Activated CD8-positive, alpha-beta T cell treated with anti-CD3 and anti-CD28 coated beads, Interleukin-2, amount 10 ng/mL, durations not matched to agents 7 days and 5 days (primary cell): ENCODE measurements around the gene GAS7. TPM values are rescaled to one million over a fixed set of nuclear protein-coding genes. Genes with fewer than 3 reads are reported as not detected.

Source experiments
- ATAC-seq: fragments of 150-1000 bp; cut with Tn5 transposase; one replicate; pipeline ENCODE4 v1.10.0; 2021; ENCODE audit warnings: moderate library complexity
- CTCF ChIA-PET: fragments of 350-600 bp; sonication (Branson Sonifier 250); formaldehyde crosslinking; loops from one replicate; lab custom pipeline; 2021; ENCODE audit warnings: antibody characterized with exemption; lab: Charles Lee
- POLR2A ChIA-PET: fragments of 350-600 bp; sonication (Branson Sonifier 250); formaldehyde crosslinking; loops from one replicate; lab custom pipeline; 2021; ENCODE audit warnings: antibody characterized with exemption; lab: Charles Lee
- DNase-seq: peaks from one replicate; pipeline ENCODE4 v3.0.0-alpha.2; 2020
- H3K27ac Mint-ChIP-seq: one replicate; pipeline ENCODE4 v1.8.0; 2021; ENCODE audit warnings: mild to moderate bottlenecking, mixed read lengths
- H3K27me3 Mint-ChIP-seq: one replicate; pipeline ENCODE4 v1.8.0; 2021; ENCODE audit warnings: low read depth, mixed read lengths
- H3K36me3 Mint-ChIP-seq: one replicate; pipeline ENCODE4 v1.8.0; 2021; ENCODE audit warnings: low read depth, mixed read lengths
- H3K4me1 Mint-ChIP-seq: one replicate; pipeline ENCODE4 v1.8.0; 2021; ENCODE audit warnings: low read depth, mixed read lengths
- H3K4me3 Mint-ChIP-seq: one replicate; pipeline ENCODE4 v1.8.0; 2021; ENCODE audit warnings: mild to moderate bottlenecking, mixed read lengths
- H3K9me3 Mint-ChIP-seq: one replicate; pipeline ENCODE4 v1.8.0; 2022; ENCODE audit warnings: mixed read lengths; ENCODE audit not compliant: insufficient read depth
- total RNA-seq, 2 experiments: library from RNA; stranded (reverse); gene quantifications; one replicate each; pipeline ENCODE4 v1.2.3, GENCODE V29; 2021

The GAS7 gene
- total RNA-seq, 2 experiments from 2014 or later: 0.61 to 1.6 TPM

DNA sequence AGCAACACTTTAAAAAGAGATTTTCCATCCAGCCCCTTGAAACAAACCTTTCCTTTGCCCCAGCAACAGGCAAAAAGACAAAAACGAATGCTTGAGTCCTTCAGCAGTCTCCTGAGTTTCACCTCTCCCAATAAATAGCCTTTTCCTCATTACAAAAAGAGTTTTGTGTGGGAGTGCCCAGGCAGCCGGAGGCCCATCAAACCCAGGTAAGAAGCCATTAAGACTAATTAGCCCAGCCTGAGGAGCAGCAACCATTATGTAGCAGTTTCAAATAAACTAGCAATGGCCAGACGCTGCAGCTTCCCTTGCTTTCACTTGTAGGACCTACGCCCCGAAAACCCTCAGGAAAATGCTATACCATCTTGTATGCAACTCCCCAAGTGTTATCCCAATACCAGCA lies 15.6 kb downstream of the GAS7 start:
- no peak overlapping the region for H3K27ac Mint-ChIP-seq
- no peaks in the 10 kb centered on the region for H3K9me3 Mint-ChIP-seq
- H3K4me1 Mint-ChIP-seq: no peaks in the 10 kb centered on the region
- ATAC-seq (no peak), DNase-seq (no peak)
- peaks cover 3% of the 10 kb centered on the region for H3K27me3 Mint-ChIP-seq
- H3K4me3 Mint-ChIP-seq: no peak overlapping the region
- no peaks in the 10 kb centered on the region for H3K36me3 Mint-ChIP-seq
- CTCF ChIA-PET: no interaction called here
- POLR2A ChIA-PET: no interaction called here

DNA sequence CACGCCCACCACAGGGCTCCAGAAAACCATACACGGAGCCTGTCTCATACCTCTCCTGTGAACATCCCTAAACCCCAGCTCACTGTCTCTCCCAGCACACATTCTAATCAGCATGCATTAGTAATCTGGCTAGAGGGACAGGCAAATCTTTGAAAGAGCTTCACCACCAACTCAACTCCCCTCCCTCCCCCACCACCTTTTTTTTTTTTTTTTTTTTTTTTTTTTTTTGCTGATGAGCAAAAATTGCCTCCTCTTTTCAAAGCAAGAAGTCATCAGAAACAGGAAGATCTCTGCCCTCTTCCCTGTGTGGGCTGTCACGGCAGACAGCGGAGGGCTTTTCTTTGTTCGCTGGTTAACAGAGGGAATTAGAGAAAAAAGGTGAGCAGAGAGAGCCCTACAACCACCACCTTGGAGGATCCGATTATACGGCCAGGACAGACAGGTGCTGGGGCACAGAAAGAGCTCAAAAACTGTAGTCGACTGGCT lies 19.9 kb downstream of the GAS7 start:
- Mint-ChIP-seq H3K4me1 (no peaks in the 10 kb centered on the region), H3K9me3 (no peaks in the 10 kb centered on the region), H3K27ac (no peak overlapping the region), H3K36me3 (no peaks in the 10 kb centered on the region), H3K27me3 (peaks cover 3% of the 10 kb centered on the region), H3K4me3 (no peak overlapping the region)
- ATAC-seq (no peak), DNase-seq (no peak)
- ChIA-PET POLR2A (no interaction called here), CTCF (no interaction called here)

DNA sequence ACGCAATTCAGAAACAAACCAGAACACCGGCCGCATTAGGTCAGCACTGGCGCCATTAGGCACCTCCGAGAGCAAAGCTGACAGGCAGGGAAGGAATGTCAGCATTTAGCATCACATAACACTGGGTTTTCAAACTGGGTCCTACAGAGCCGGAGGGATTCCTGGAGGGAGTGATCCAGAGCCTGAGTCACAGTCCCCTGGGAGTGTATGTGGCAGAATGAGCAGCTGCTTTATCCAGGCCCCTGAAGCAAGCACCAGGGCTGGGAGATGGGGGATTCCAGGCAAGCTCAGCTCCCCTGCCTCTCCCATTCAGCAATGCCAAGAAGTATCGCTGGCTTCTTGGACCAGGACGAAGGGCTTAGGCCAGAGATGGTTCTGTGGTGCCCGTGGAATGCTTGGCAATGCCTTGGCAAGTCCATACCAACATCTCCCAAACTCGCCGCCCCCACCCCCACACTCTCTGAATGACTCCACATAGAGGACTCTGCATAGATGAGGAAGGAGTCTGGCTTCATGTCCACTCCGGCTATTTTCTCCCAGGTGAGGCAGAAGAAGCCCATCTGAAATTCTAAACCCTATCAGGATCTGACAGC lies 20.4 kb downstream of the GAS7 start:
- H3K27me3 Mint-ChIP-seq: peaks cover 3% of the 10 kb centered on the region
- no peaks in the 10 kb centered on the region for H3K4me1 Mint-ChIP-seq
- CTCF ChIA-PET: no interaction called here
- no peak overlapping the region for H3K4me3 Mint-ChIP-seq
- H3K27ac Mint-ChIP-seq: no peak overlapping the region
- H3K9me3 Mint-ChIP-seq: no peaks in the 10 kb centered on the region
- POLR2A ChIA-PET: no interaction called here
- no peaks in the 10 kb centered on the region for H3K36me3 Mint-ChIP-seq
- ATAC-seq (no peak), DNase-seq (no peak)

DNA sequence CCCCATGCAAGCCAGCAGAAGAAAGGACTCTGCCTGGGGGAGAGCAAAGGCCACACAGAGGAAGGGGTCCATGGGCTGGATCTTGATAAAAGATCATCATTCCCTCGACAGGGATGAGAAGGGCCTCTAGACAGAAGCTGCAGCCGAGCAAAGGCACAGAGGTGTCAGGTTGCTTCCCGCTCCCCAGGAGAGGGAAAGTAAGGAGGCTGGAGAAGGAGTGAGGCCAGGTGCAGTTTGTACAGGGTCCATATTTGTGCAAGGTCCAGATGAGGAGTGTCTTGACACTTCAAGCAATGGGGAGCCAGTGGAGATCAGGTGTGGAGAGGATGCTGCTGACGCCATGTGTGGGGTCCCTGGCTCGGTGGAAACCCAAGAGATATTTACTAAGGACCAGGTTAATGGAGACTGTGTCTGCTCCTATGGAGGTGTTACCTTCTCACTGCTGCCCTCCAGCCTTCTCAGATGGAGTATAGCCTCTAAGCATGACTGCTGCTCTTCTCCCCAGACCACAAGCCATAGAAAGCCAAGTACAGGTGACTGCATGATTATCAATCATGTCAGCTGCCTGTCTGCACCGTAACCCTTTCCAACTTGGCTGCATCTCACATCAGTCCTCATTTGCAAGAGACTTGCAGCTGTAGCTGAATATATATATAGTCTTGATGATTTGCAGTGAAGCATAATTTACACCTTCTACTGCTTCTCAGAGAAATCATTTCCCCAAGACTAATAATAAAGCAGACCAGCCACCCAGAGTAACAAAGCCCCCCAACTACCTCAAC lies 21.1 kb downstream of the GAS7 start:
- ChIA-PET CTCF (no interaction called here), POLR2A (no interaction called here)
- H3K36me3 Mint-ChIP-seq: no peaks in the 10 kb centered on the region
- no peak overlapping the region for H3K27ac Mint-ChIP-seq
- DNase-seq (no peak), ATAC-seq (no peak)
- H3K27me3 Mint-ChIP-seq: peaks cover 3% of the 10 kb centered on the region
- H3K4me1 Mint-ChIP-seq: peaks cover under 1% of the 10 kb centered on the region
- no peak overlapping the region for H3K4me3 Mint-ChIP-seq
- no peaks in the 10 kb centered on the region for H3K9me3 Mint-ChIP-seq

DNA sequence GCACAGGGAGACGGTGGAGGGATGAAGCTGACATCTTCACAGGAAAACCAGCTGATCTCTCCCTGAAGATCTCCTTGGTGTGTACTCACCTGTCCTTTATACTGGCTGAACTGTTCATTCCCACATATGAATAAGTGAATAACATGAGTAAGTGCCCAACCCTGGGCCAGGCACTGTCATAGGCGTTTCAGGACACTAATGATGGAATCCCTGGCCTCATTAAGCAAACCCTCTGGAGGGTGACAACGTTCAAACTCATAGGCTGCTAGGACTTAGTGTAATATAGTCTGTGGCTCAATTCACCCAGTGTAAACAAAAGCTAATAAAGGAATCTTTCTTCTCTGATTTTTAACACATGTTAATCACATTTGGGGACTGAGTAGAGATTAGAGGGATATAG lies 24.5 kb downstream of the GAS7 start:
- Mint-ChIP-seq H3K9me3 (no peaks in the 10 kb centered on the region), H3K27me3 (peaks cover 19% of the 10 kb centered on the region), H3K27ac (no peak overlapping the region), H3K36me3 (peaks cover 2% of the 10 kb centered on the region), H3K4me1 (peaks cover 16% of the 10 kb centered on the region), H3K4me3 (no peak overlapping the region)
- ChIA-PET CTCF (no interaction called here), POLR2A (no interaction called here)
- ATAC-seq (no peak), DNase-seq (no peak)

DNA sequence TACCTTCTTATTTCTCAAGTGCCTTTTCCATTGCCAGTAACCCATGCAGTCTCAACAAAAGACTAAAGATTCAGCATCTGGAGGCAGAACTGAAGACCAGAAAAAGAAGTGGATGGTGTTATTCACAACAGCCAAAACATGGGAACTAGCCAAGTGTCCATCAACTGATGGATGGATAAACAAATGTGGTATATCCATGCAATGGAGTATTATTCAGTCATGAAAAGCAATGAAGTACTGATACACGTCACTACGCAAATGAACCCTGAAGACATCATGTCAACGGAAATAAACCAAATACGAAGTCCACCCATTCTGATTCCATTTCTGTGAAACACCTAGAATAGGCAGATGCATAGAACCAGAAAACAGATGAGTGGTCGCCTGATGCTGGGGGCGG lies 25.6 kb downstream of the GAS7 start:
- H3K27ac Mint-ChIP-seq: no peak overlapping the region
- H3K27me3 Mint-ChIP-seq: peaks cover 19% of the 10 kb centered on the region
- DNase-seq (no peak), ATAC-seq (no peak)
- no peaks in the 10 kb centered on the region for H3K9me3 Mint-ChIP-seq
- peaks cover 2% of the 10 kb centered on the region for H3K36me3 Mint-ChIP-seq
- peaks cover 16% of the 10 kb centered on the region for H3K4me1 Mint-ChIP-seq
- POLR2A ChIA-PET: no interaction called here
- H3K4me3 Mint-ChIP-seq: no peak overlapping the region
- CTCF ChIA-PET: interaction anchor here (1.4 kb wide), 1 partner anchor 444 kb away, joined by 4 read pairs; no protein-coding TSS in a partner anchor

DNA sequence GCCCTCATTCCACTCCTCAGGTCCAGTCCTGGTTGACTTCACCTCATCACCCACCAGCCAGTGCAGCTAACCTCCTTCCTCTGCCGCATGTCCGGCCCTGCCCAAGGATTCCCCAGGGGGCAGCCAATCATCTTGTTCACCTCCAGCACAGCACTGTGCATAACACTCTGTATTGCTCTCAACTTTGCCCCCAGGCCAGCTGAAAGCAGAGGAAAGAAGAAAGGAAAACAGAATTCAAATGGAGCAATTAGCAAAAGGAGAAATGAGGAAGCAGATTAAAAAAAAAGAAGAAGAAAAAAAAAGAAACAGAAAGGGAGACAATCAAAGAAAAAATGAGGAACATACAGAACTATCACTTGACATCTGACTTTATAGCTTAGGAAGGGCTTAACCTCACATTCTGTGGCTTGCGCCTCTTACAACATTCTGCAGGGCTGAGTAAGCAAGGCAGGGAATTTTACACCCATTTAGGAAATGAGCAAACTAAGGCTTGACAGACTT lies 26.1 kb downstream of the GAS7 start:
- Mint-ChIP-seq H3K36me3 (peaks cover 2% of the 10 kb centered on the region), H3K27ac (peak overlapping the region; percentile 32), H3K4me3 (no peak overlapping the region), H3K4me1 (peaks cover 16% of the 10 kb centered on the region), H3K27me3 (peaks cover 19% of the 10 kb centered on the region), H3K9me3 (no peaks in the 10 kb centered on the region)
- POLR2A ChIA-PET: no interaction called here
- ATAC-seq (no peak), DNase-seq (no peak)
- CTCF ChIA-PET: interaction anchor here (1.4 kb wide), 1 partner anchor 445 kb away, joined by 4 read pairs; no protein-coding TSS in a partner anchor

DNA sequence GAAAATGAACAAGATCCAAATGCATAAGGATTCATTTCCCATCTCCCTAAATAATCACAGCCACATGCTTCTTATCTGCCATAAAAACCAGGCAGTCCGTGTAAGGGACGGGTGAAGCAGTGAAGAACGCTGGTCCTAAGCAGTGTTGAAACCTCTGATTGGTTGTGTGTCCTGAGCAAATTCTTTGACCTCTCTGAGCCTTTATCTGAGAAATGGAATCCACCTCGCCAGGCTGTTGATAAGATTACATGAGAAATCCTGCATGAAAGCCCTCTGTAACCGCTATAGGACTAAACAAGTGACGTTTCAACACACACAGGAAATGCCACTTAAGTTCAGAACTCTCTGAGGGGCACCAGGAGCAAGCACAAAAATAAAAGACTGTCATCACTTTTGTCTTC lies 26.8 kb downstream of the GAS7 start:
- Mint-ChIP-seq H3K27me3 (peaks cover 19% of the 10 kb centered on the region), H3K9me3 (no peaks in the 10 kb centered on the region), H3K27ac (peak overlapping the region; percentile 32), H3K4me3 (no peak overlapping the region), H3K4me1 (peaks cover 16% of the 10 kb centered on the region), H3K36me3 (peaks cover 2% of the 10 kb centered on the region)
- ChIA-PET POLR2A (no interaction called here), CTCF (interaction anchor here (1.2 to 1.4 kb wide), 2 partner anchors 55 to 445 kb away, joined by 3 to 4 read pairs; no protein-coding TSS in a partner anchor)
- no peak for DNase-seq
- ATAC-seq: peak; percentile 36

DNA sequence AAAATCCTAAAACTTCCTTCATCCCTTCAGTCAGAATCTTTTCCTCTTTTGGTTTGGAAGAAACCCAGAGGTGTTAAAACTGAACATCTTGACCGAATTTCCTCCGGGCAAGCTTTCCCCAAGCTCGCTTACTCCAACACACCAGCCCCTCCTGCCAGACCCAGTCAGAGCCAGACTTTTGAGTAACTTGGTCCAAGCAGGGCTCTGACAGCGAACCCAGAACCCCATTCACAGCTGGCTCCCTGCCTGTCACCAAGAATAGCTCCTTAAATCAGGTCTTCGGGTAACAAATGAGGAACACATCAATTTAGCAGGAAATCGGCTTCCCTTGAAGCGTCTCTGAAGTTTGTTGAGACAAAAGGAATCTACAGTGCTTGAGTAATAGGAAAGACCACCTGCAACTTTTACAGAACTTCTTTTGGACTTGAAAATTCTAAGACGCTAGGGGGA lies 27.3 kb downstream of the GAS7 start:
- no peak overlapping the region for H3K4me3 Mint-ChIP-seq
- ChIA-PET CTCF (interaction anchor here (1.2 kb wide), 1 partner anchor 56 kb away, joined by 3 read pairs; no protein-coding TSS in a partner anchor), POLR2A (no interaction called here)
- H3K27ac Mint-ChIP-seq: no peak overlapping the region
- H3K9me3 Mint-ChIP-seq: no peaks in the 10 kb centered on the region
- H3K27me3 Mint-ChIP-seq: peaks cover 19% of the 10 kb centered on the region
- peaks cover 2% of the 10 kb centered on the region for H3K36me3 Mint-ChIP-seq
- no peak for DNase-seq
- H3K4me1 Mint-ChIP-seq: peaks cover 16% of the 10 kb centered on the region
- no peak for ATAC-seq

DNA sequence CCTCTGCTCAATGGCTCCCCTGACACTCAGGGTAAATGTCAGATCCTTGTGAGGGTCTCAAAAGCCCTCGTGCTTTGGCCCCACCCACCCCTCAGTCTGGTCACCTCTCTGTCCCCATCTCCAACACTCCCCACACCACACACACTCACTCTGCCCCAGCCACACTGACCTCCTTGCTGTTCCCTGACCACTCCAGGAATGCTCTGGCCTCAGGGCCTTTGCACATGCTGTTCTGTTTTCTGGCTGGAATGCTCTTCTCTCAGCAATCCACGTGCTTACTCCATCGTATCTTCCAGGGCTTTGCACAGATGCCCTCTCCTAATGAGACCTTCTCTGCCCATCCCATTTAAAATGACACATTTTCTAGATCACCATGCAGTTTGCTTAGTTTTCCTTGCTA lies 28.2 kb downstream of the GAS7 start:
- DNase-seq (no peak), ATAC-seq (no peak)
- H3K4me1 Mint-ChIP-seq: peaks cover 16% of the 10 kb centered on the region
- peaks cover 19% of the 10 kb centered on the region for H3K27me3 Mint-ChIP-seq
- CTCF ChIA-PET: no interaction called here
- no peak overlapping the region for H3K4me3 Mint-ChIP-seq
- no peaks in the 10 kb centered on the region for H3K9me3 Mint-ChIP-seq
- POLR2A ChIA-PET: no interaction called here
- H3K36me3 Mint-ChIP-seq: peaks cover 2% of the 10 kb centered on the region
- peak overlapping the region; percentile 28 for H3K27ac Mint-ChIP-seq

DNA sequence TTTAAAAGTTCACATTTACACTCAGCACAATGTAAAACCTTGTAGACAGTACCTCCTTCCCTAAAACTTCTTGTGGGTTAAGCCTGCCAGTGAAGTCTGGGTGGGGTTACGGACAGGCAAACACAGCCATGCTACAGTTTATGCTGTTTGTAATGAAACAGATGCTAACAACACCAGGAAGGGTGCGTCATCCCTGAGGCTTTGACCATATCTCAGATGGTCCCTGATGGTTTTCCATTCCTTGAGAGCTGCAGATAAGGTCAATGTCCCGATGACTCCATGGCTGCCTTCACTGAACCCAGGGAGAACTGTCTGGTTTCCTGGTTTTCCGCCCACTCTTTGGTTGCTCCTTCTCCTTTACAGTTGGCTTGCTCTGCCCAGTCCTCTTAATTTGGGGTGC lies 29.1 kb downstream of the GAS7 start:
- no peaks in the 10 kb centered on the region for H3K9me3 Mint-ChIP-seq

More for the DNA sequence above, 29.1 kb downstream of the GAS7 start:
- ATAC-seq: no peak
- no peak for DNase-seq
- peaks cover 19% of the 10 kb centered on the region for H3K27me3 Mint-ChIP-seq
- H3K36me3 Mint-ChIP-seq: peaks cover 2% of the 10 kb centered on the region
- CTCF ChIA-PET: no interaction called here
- POLR2A ChIA-PET: no interaction called here
- H3K27ac Mint-ChIP-seq: no peak overlapping the region
- H3K4me3 Mint-ChIP-seq: no peak overlapping the region
- H3K4me1 Mint-ChIP-seq: peaks cover 16% of the 10 kb centered on the region
